GM12878 (cell line): ENCODE data around the gene MESP2. TPM values are rescaled to one million over a fixed set of nuclear protein-coding genes. Genes with fewer than 3 reads are reported as not detected.

Experiments
- ATAC-seq: fragments of 200-7000 bp; cut with Tn5 transposase; 3 replicates; pipeline ENCODE4 v1.9.1; 2020; ENCODE audit warnings: mild to moderate bottlenecking, moderate library complexity
- BruUV-seq: library from RNA; stranded (reverse); fragments of 400-500 nt; replicated peaks from 2 replicates; lab custom pipeline; 2021; lab: Mats Ljungman, UMichigan
- CTCF ChIA-PET: fragments of 300-600 bp; sonication (Branson Sonifier 250); formaldehyde crosslinking; extraction: SDS; loops from one replicate; lab custom pipeline; 2021; ENCODE audit warnings: inconsistent platforms; lab: Yijun Ruan, JAX
- POLR2A ChIA-PET: fragments of 350-600 bp; formaldehyde crosslinking; extraction: SDS; loops from one replicate; lab custom pipeline; 2021; ENCODE audit warnings: inconsistent platforms; lab: Charles Lee
- RAD21 ChIA-PET: fragments of 300-600 bp; sonication (Branson Sonifier 250); formaldehyde crosslinking; loops from one replicate; lab custom pipeline; 2023; ENCODE audit warnings: antibody characterized with exemption; ENCODE audit not compliant: unreplicated experiment; lab: Charles Lee
- SMC1A ChIA-PET: fragments of 300-600 bp; sonication (Branson Sonifier 250); formaldehyde crosslinking; loops from one replicate; lab custom pipeline; 2023; ENCODE audit not compliant: unreplicated experiment, uncharacterized antibody; lab: Charles Lee
- DNase-seq: peaks from one replicate; pipeline ENCODE4 v3.0.0-alpha.2; 2011; ENCODE audit warnings: low read depth, low spot score
- FAIRE-seq: peaks from 3 replicates; lab custom pipeline; 2011; peaks lifted over from hg19 to GRCh38; lab: Jason Lieb, UNC
- H2AFZ ChIP-seq: 2 replicates; pipeline ENCODE4 v1.6.0; 2011; ENCODE audit warnings: low read depth, low read length, control low read depth; ENCODE audit not compliant: control insufficient read depth
- H3K27ac ChIP-seq: 2 replicates; pipeline ENCODE4 v1.5.1; 2011; ENCODE audit warnings: control low read depth; ENCODE audit not compliant: control insufficient read depth, insufficient read depth
- H3K27me3 ChIP-seq, 2 experiments: replicated peaks in 1 of 2; 2 replicates each; pipeline versions ENCODE4 v1.6.0 to v1.6.1; 2011; ENCODE audit warnings: low read length in 1 of 2; ENCODE audit not compliant: control insufficient read depth in 2 of 2, insufficient read depth in 2 of 2
- H3K36me3 ChIP-seq, 2 experiments: 2 replicates each; pipeline ENCODE4 v1.5.1; 2011; ENCODE audit warnings: low read length in 1 of 2; ENCODE audit not compliant: control insufficient read depth in 2 of 2, insufficient read depth in 2 of 2
- H3K4me1 ChIP-seq: 2 replicates; pipeline ENCODE4 v1.6.1; 2011; ENCODE audit warnings: mild to moderate bottlenecking, low read length, moderate library complexity, mixed read lengths; ENCODE audit not compliant: control insufficient read depth, insufficient read depth
- H3K4me2 ChIP-seq: 2 replicates; pipeline ENCODE4 v1.6.0; 2011; ENCODE audit warnings: control low read depth; ENCODE audit not compliant: control insufficient read depth, insufficient read depth
- H3K4me3 ChIP-seq: fragments of 200-600 bp; sonication (generic); 2 replicates; pipeline ENCODE4 v1.5.1; 2016
- H3K79me2 ChIP-seq: 2 replicates; pipeline ENCODE4 v1.6.0; 2011; ENCODE audit warnings: low read length; ENCODE audit not compliant: control insufficient read depth, insufficient read depth
- H3K9ac ChIP-seq: 2 replicates; pipeline ENCODE4 v1.8.0; 2011; ENCODE audit warnings: low read length, control low read depth, mixed read lengths; ENCODE audit not compliant: control insufficient read depth, insufficient read depth
- H3K9me3 ChIP-seq: replicated peaks from 3 replicates; pipeline ENCODE4 v1.5.1; 2011; ENCODE audit warnings: mild to moderate bottlenecking, low read length; ENCODE audit not compliant: control insufficient read depth, insufficient read depth
- H4K20me1 ChIP-seq: 2 replicates; pipeline ENCODE4 v1.6.0; 2011; ENCODE audit not compliant: control insufficient read depth, insufficient read depth
- BHLHE40 ChIP-seq, 2 experiments: fragments of 450-650 bp in 1 of 2; IDR thresholded peaks; 2 replicates each; pipeline ENCODE4 v1.6.1; 2011 to 2017; ENCODE audit warnings: low read depth in 2 of 2, borderline replicate concordance in 1 of 2, improper control_type of control experiment in 1 of 2, low read length in 1 of 2, mild to moderate bottlenecking in 1 of 2
- ESRRA ChIP-seq: IDR thresholded peaks from 2 replicates; pipeline ENCODE4 v1.6.1; 2012; ENCODE audit warnings: mild to moderate bottlenecking, low read length, improper control_type of control experiment
- HDAC2 ChIP-seq: fragments of 200-600 bp; sonication (generic); IDR thresholded peaks from 2 replicates; pipeline ENCODE4 v1.6.1; 2017
- JUND ChIP-seq: IDR thresholded peaks from 2 replicates; pipeline ENCODE4 v1.6.1; 2012; ENCODE audit warnings: low read depth, mild to moderate bottlenecking, low read length, improper control_type of control experiment, moderate library complexity
- MEF2A ChIP-seq: IDR thresholded peaks from 2 replicates; pipeline ENCODE4 v1.6.1; 2011; ENCODE audit warnings: low read depth, mild to moderate bottlenecking, low read length, moderate library complexity; ENCODE audit not compliant: insufficient read depth
- NR2C1 ChIP-seq: fragments of 450-650 bp; IDR thresholded peaks from 2 replicates; pipeline ENCODE4 v1.6.1; 2017; ENCODE audit warnings: antibody characterized with exemption, mild to moderate bottlenecking, moderate library complexity
- RUNX3 ChIP-seq: IDR thresholded peaks from 2 replicates; pipeline ENCODE4 v1.6.1; 2012; ENCODE audit warnings: low read length, inconsistent platforms
- SMAD1 ChIP-seq: fragments of 450-650 bp; IDR thresholded peaks from 2 replicates; pipeline ENCODE4 v1.6.1; 2018; ENCODE audit warnings: mild to moderate bottlenecking, low read depth; ENCODE audit not compliant: partially characterized antibody
- TAF1 ChIP-seq: IDR thresholded peaks from 2 replicates; pipeline ENCODE4 v1.6.1; 2011; ENCODE audit warnings: mild to moderate bottlenecking, low read depth, low read length, borderline replicate concordance
- YY1 ChIP-seq: IDR thresholded peaks from 2 replicates; pipeline ENCODE4 v1.6.1; 2011; ENCODE audit warnings: low read depth, mild to moderate bottlenecking, low read length
- ZBTB11 ChIP-seq: fragments of 450-650 bp; formaldehyde crosslinking; IDR thresholded peaks from 2 replicates; pipeline ENCODE4 v1.5.0; 2022; ENCODE audit warnings: mild to moderate bottlenecking, missing genetic modification characterization
- ZNF217 ChIP-seq: fragments of 450-650 bp; IDR thresholded peaks from 2 replicates; pipeline ENCODE4 v1.6.1; 2017; ENCODE audit warnings: antibody characterized with exemption, mild to moderate bottlenecking
- ZNF622 ChIP-seq: fragments of 450-650 bp; IDR thresholded peaks from 2 replicates; pipeline ENCODE4 v1.6.1; 2017; ENCODE audit warnings: mild to moderate bottlenecking, inconsistent platforms
- WGBS: methylation state at CpG from one replicate; pipeline ENCODE4 v1.1.6; 2016; ENCODE audit warnings: low lambda C conversion rate; ENCODE audit not compliant: insufficient replicate concordance, insufficient coverage; ENCODE audit errors: missing lambda C conversion rate; 5-methylcytosine and 5-hydroxymethylcytosine counted together
- in situ Hi-C: fragments of 300-500 bp; cut with MboI; formaldehyde crosslinking; loops from 9 replicates; pipeline ENCODE4 v1.14.3; 2018; ENCODE audit warnings: mixed read lengths
- intact Hi-C: fragments of 100-400 bp; cut with micrococcal nuclease; formaldehyde crosslinking; loops from one replicate; pipeline ENCODE4 v1.14.2; 2022; ENCODE audit not compliant: unreplicated experiment
- polyA plus RNA-seq, 11 experiments: library from polyadenylated mRNA; depleted of rRNA in 4 of 11; unstranded in 6 of 11; stranded (reverse) in 5 of 11; fragments of >200 nt; fragmentation: Nextera tagmentation in 4 of 11; fragmentation: Illumina TruSeq in 1 of 11; extraction: Ambion mirVana in 4 of 11; extraction: Trizol in 1 of 11; gene quantifications; 1 replicate in 1 of 11; 2 replicates in 10 of 11; pipeline versions ENCODE4 v1.2.1 to v1.2.3, GENCODE V29; 2011 to 2016; ENCODE audit warnings: inconsistent platforms in 2 of 11, missing spikeins in 2 of 11, low read depth in 1 of 11
- total RNA-seq, 4 experiments: library from RNA; depleted of rRNA in 3 of 4; stranded (reverse); fragments of >200 nt in 3 of 4; fragmentation: Illumina TruSeq in 1 of 4; extraction: Trizol in 1 of 4; gene quantifications; 2 replicates each; pipeline versions ENCODE4 v1.2.1 to v1.2.3, GENCODE V29; 2013 to 2021
- TF ChIP-seq, protein P1 (sequence below): IDR thresholded peaks from 2 replicates; pipeline ENCODE4 v1.6.1; 2011; ENCODE audit warnings: borderline replicate concordance, low read depth, mild to moderate bottlenecking, moderate library complexity, mixed read lengths, low read length; ENCODE audit not compliant: insufficient read depth; ENCODE audit errors: extremely low read length

Gene MESP2
- total and polyA plus RNA-seq, 10 of the 15 experiments (the other 5 are each of a cell fraction or from before 2014, with no cell fraction given): 0.04 TPM; not detected in 9

DNA sequence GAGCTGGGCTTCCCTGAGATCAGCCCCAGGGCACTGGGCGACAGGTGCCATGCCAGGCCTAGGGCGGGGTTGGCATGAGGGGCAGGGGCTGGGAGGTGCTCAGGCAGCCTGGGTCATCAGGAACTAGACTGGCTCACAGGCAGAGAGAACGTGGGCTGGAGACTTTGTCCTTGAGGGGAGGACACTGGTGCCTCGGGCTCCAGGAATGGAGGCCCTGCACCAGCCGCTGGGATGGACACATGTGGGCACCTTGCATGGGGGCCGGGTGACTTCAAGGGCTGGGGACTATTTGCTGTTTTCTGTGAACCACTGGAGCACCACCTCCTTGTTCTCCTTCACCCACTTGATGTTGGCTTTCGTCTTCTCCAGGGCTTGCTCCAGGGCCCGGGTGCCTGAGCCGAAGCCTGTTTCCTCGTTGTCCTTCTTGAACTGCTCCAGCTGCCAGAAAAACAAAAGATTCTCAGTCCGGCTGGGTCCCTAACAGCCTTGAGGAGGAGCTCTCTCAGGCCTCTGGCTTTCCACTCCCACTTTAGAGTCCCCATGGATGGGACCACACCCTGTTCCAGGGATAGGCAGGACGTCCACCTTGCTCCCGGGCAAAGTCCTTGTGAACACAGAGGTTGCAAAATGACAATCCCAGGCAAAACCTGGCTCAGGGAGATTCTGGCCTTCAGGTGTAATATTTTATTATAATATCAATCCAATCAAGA is 9.1 kb downstream of the MESP2 start:
- no peaks in the 10 kb centered on the region for H4K20me1 ChIP-seq
- POLR2A ChIA-PET: no interaction called here
- peaks cover 22% of the 10 kb centered on the region for H3K4me1 ChIP-seq
- no peak for TF ChIP-seq TAF1
- in situ Hi-C loops: no loop called here
- H2AFZ ChIP-seq: no peak overlapping the region
- 74% methylated on average over 13 of the region's 13 CpGs for WGBS
- no peak overlapping the region for H3K4me2 ChIP-seq
- SMC1A ChIA-PET: no interaction called here
- FAIRE-seq: no peak
- no peaks in the 10 kb centered on the region for H3K36me3 ChIP-seq
- no peaks in the 10 kb centered on the region for H3K79me2 ChIP-seq
- CTCF ChIA-PET: interaction anchor here (3.5 kb wide), 1 partner anchor 90 kb away, joined by 27 read pairs; no protein-coding TSS in a partner anchor
- no peak overlapping the region for H3K27ac ChIP-seq
- H3K27me3 ChIP-seq: no peaks in the 10 kb centered on the region
- RAD21 ChIA-PET: interaction anchor here (1.7 kb wide), 1 partner anchor 89 kb away, joined by 7 read pairs; no protein-coding TSS in a partner anchor
- no peak for DNase-seq
- H3K9me3 ChIP-seq: peaks cover 2% of the 10 kb centered on the region; the same call in 2 of the 3 replicates
- H3K9ac ChIP-seq: no peak overlapping the region
- intact Hi-C loops: no loop called here
- ATAC-seq: no peak
- no peak overlapping the region for H3K4me3 ChIP-seq
- no TSS peak for BruUV-seq

- DNase-seq (no peak), ATAC-seq (no peak), FAIRE-seq (no peak)
- no peak overlapping the region for H3K4me3 ChIP-seq
- RAD21 ChIA-PET: no interaction called here
- peaks cover 17% of the 10 kb centered on the region for H3K4me1 ChIP-seq
- no peaks in the 10 kb centered on the region for H3K27me3 ChIP-seq
- in situ Hi-C loops (no loop called here), intact Hi-C loops (no loop called here)
- no TSS peak for BruUV-seq
- H3K36me3 ChIP-seq: no peaks in the 10 kb centered on the region
- H2AFZ ChIP-seq: no peak overlapping the region
- CTCF ChIA-PET: interaction anchor here (3.5 kb wide), 1 partner anchor 89 kb away, joined by 27 read pairs; no protein-coding TSS in a partner anchor
- POLR2A ChIA-PET: no interaction called here
- SMC1A ChIA-PET: no interaction called here
- no peaks in the 10 kb centered on the region for H3K79me2 ChIP-seq
- peaks cover 2% of the 10 kb centered on the region; the same call in 2 of the 3 replicates for H3K9me3 ChIP-seq
- no peak overlapping the region for H3K9ac ChIP-seq
- no peaks in the 10 kb centered on the region for H4K20me1 ChIP-seq
- H3K27ac ChIP-seq: no peak overlapping the region
- H3K4me2 ChIP-seq: no peak overlapping the region
- TF ChIP-seq BHLHE40 (IDR thresholded peaks at IDR 0.05; ENCODE audit: borderline replicate concordance in 1 of 2, low read depth in 2 of 2, low read length in 1 of 2) (no peak), ZNF622 (no peak), NR2C1 (no peak), RUNX3 (no peak), ESRRA (no peak), MEF2A (no peak), JUND (no peak), YY1 (no peak), ZBTB11 (CRISPR knock-in tag) (no peak), SMAD1 (no peak), HDAC2 (no peak), ZNF217 (no peak)
- TF ChIP-seq, protein P1, sequence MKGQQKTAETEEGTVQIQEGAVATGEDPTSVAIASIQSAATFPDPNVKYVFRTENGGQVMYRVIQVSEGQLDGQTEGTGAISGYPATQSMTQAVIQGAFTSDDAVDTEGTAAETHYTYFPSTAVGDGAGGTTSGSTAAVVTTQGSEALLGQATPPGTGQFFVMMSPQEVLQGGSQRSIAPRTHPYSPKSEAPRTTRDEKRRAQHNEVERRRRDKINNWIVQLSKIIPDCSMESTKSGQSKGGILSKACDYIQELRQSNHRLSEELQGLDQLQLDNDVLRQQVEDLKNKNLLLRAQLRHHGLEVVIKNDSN: no peak
These were observed 9.6 kb downstream of the MESP2 start for GRCh38 chr15:89785774-89786140.
